K562 (cell line): Measurements from ENCODE around the gene TLL1. TPM values are rescaled to one million over a fixed set of nuclear protein-coding genes. Genes with fewer than 3 reads are reported as not detected.

Source experiments
- ATAC-seq: fragments of 200-7000 bp; cut with Tn5 transposase; 3 replicates; pipeline ENCODE4 v1.9.1; 2020; ENCODE audit warnings: moderate library complexity
- BruUV-seq: library from RNA; stranded (reverse); fragments of 400-500 nt; replicated peaks from 2 replicates; lab custom pipeline; 2021; lab: Mats Ljungman, UMichigan
- CTCF ChIA-PET: fragments of 300-600 bp; formaldehyde crosslinking; extraction: SDS; loops from one replicate; lab custom pipeline; 2021; ENCODE audit warnings: low intra/inter-chr PET ratio; lab: Yijun Ruan, JAX
- POLR2A ChIA-PET: fragments of 300-600, 350-650 bp; sonication (Branson Sonifier 250); formaldehyde crosslinking; extraction: SDS; loops from one replicate; lab custom pipeline; 2021; ENCODE audit warnings: antibody characterized with exemption, inconsistent platforms; lab: Yijun Ruan, JAX
- DNase-seq, 4 experiments: peaks; one replicate each; pipeline versions ENCODE4 v3.0.0 to v3.0.0-alpha.2; 2011 to 2018; ENCODE audit warnings: low spot score in 3 of 4, mixed read lengths in 3 of 4; ENCODE audit errors: extremely low read depth in 1 of 4
- FAIRE-seq: peaks from 2 replicates; lab custom pipeline; 2011; peaks lifted over from hg19 to GRCh38; lab: Jason Lieb, UNC
- H2AFZ ChIP-seq: 2 replicates; pipeline ENCODE4 v1.6.0; 2011; ENCODE audit warnings: low read depth, low read length, control low read depth, inconsistent platforms
- H3K27ac ChIP-seq: fragments of 200-600 bp; 3 replicates; pipeline ENCODE4 v1.8.0; 2011; ENCODE audit warnings: low read depth, mild to moderate bottlenecking, control low read depth, inconsistent platforms, low read length, moderate library complexity, mixed read lengths; ENCODE audit errors: extremely low read depth
- H3K27me3 ChIP-seq, 2 experiments: fragments of 300-600 bp in 1 of 2; 2 replicates in 1 of 2; 3 replicates in 1 of 2; pipeline versions ENCODE4 v1.6.0 to v1.8.0; 2011; ENCODE audit warnings: inconsistent platforms in 2 of 2, low read length in 2 of 2, mild to moderate bottlenecking in 1 of 2, mixed read lengths in 1 of 2, moderate library complexity in 1 of 2; ENCODE audit not compliant: control insufficient read depth in 2 of 2, insufficient read depth in 2 of 2
- H3K36me3 ChIP-seq: fragments of 300-600 bp; 3 replicates; pipeline ENCODE4 v1.8.0; 2011; ENCODE audit warnings: mild to moderate bottlenecking, low read length, inconsistent platforms; ENCODE audit not compliant: control insufficient read depth, insufficient read depth
- H3K4me1 ChIP-seq, 2 experiments: fragments of 200-600 bp in 1 of 2; replicated peaks in 1 of 2; 2 replicates in 1 of 2; 3 replicates in 1 of 2; pipeline versions ENCODE4 v1.5.1 to v1.8.0; 2011; ENCODE audit warnings: inconsistent platforms in 2 of 2, low read length in 2 of 2, mild to moderate bottlenecking in 1 of 2, mixed read lengths in 1 of 2, moderate library complexity in 1 of 2; ENCODE audit not compliant: control insufficient read depth in 2 of 2, insufficient read depth in 2 of 2
- H3K4me2 ChIP-seq: 2 replicates; pipeline ENCODE4 v1.6.1; 2011; ENCODE audit warnings: low read length, control low read depth, inconsistent platforms, mixed read lengths; ENCODE audit not compliant: insufficient read depth
- H3K4me3 ChIP-seq: fragments of 200-600 bp; sonication (generic), shearing (Covaris generic); 2 replicates; pipeline ENCODE4 v1.5.1; 2016; ENCODE audit warnings: control low read depth, inconsistent platforms
- H3K79me2 ChIP-seq: fragments of 200-600 bp; 3 replicates; pipeline ENCODE4 v1.8.0; 2011; ENCODE audit warnings: low read length, inconsistent platforms; ENCODE audit not compliant: control insufficient read depth, insufficient read depth
- H3K9ac ChIP-seq, 2 experiments: 2 replicates each; pipeline versions ENCODE4 v1.6.0 to v1.6.1; 2011; ENCODE audit warnings: low read depth in 2 of 2, low read length in 2 of 2, control low read depth in 1 of 2, inconsistent platforms in 1 of 2, mild to moderate bottlenecking in 1 of 2, mixed read lengths in 1 of 2; ENCODE audit not compliant: insufficient read depth in 1 of 2
- H3K9me1 ChIP-seq: one replicate; pipeline ENCODE4 v1.6.0; 2011; ENCODE audit warnings: inconsistent platforms, mild to moderate bottlenecking, low read length, moderate library complexity; ENCODE audit not compliant: control insufficient read depth, insufficient read depth
- H3K9me3 ChIP-seq: replicated peaks from 2 replicates; pipeline ENCODE4 v1.5.1; 2011; ENCODE audit warnings: low read depth, low read length, inconsistent platforms; ENCODE audit not compliant: control insufficient read depth, insufficient read depth
- H4K20me1 ChIP-seq: replicated peaks from 2 replicates; pipeline ENCODE4 v1.6.1; 2011; ENCODE audit warnings: low read length, inconsistent platforms, mixed read lengths; ENCODE audit not compliant: control insufficient read depth, insufficient read depth
- BRD9 ChIP-seq: fragments of 450-650 bp; IDR thresholded peaks from 2 replicates; pipeline ENCODE4 v1.6.1; 2018; ENCODE audit warnings: low read depth; ENCODE audit not compliant: partially characterized antibody
- CREB3L1 ChIP-seq: fragments of 450-650 bp; IDR thresholded peaks from 2 replicates; pipeline ENCODE4 v1.6.1; 2014; ENCODE audit warnings: low read depth, mild to moderate bottlenecking, moderate library complexity, borderline replicate concordance
- HMG20A ChIP-seq: fragments of 450-650 bp; formaldehyde crosslinking; conservative IDR thresholded peaks from 2 replicates; pipeline ENCODE4 v1.4.0; 2020; ENCODE audit warnings: mild to moderate bottlenecking, mixed read lengths
- IFI16 ChIP-seq: fragments of 250-450 bp; sonication (Bioruptor Pico); IDR thresholded peaks from 2 replicates; pipeline ENCODE4 v2.1.2; 2022; ENCODE audit warnings: mild to moderate bottlenecking, inconsistent platforms
- KLF10 ChIP-seq: fragments of 250-450 bp; sonication (Bioruptor Pico); IDR thresholded peaks from 2 replicates; pipeline ENCODE4 v1.6.1; 2021; ENCODE audit warnings: matching md5 sums
- TSC22D4 ChIP-seq: fragments of 450-650 bp; IDR thresholded peaks from 2 replicates; pipeline ENCODE4 v1.6.1; 2016; ENCODE audit warnings: missing genetic modification characterization, missing biosample characterization, control low read depth
- ZNF165 ChIP-seq: fragments of 250-450 bp; sonication (Bioruptor Pico); IDR thresholded peaks from 2 replicates; pipeline ENCODE4 v1.4.0; 2020; ENCODE audit warnings: borderline replicate concordance
- ZNF197 ChIP-seq: fragments of 200-800 bp; sonication (Bioruptor generic); IDR thresholded peaks from 2 replicates; pipeline ENCODE4 v1.6.1; 2016; ENCODE audit warnings: low read depth, missing genetic modification characterization, missing compliant biosample characterization
- ZNF384 ChIP-seq: IDR thresholded peaks from 2 replicates; pipeline ENCODE4 v1.6.1; 2012; ENCODE audit warnings: low read depth, low read length, improper control_type of control experiment
- in situ Hi-C: fragments of 300-500 bp; cut with MboI; formaldehyde crosslinking; loops from 4 replicates; pipeline ENCODE4 v1.15.0; 2018; ENCODE audit warnings: inconsistent platforms, mixed read lengths
- intact Hi-C: fragments of 100-400 bp; cut with micrococcal nuclease; formaldehyde crosslinking; loops from 2 replicates; pipeline ENCODE4 v1.14.2; 2022
- polyA plus RNA-seq, 8 experiments: library from polyadenylated mRNA; depleted of rRNA in 4 of 8; stranded (reverse) in 5 of 8; unstranded in 3 of 8; fragments of >200 nt; fragmentation: Nextera tagmentation in 2 of 8; fragmentation: Illumina TruSeq in 1 of 8; extraction: Ambion mirVana in 2 of 8; extraction: Trizol in 1 of 8; gene quantifications; 2 replicates each; pipeline versions ENCODE4 v1.2.1 to v1.2.3, GENCODE V29; 2011 to 2014; ENCODE audit warnings: inconsistent platforms in 1 of 8, missing spikeins in 1 of 8
- total RNA-seq, 7 experiments: library from RNA; depleted of rRNA in 6 of 7; stranded (reverse); fragments of >200 nt in 6 of 7; fragmentation: Illumina TruSeq in 2 of 7; extraction: Trizol in 2 of 7; gene quantifications; 2 replicates each; pipeline versions ENCODE4 v1.2.1 to v1.2.3, GENCODE V29; 2011 to 2021; ENCODE audit warnings: low replicate concordance in 1 of 7

Gene TLL1
- total and polyA plus RNA-seq, 9 of the 15 experiments (the other 6 are each of a cell fraction or from before 2014, with no cell fraction given): not detected

- H3K4me2 ChIP-seq: no peak overlapping the region
- FAIRE-seq (no peak), DNase-seq (no peak), ATAC-seq (no peak)
- ChIA-PET POLR2A (no interaction called here), CTCF (no interaction called here)
- H3K4me1 ChIP-seq: no peaks in the 10 kb centered on the region
- no peak overlapping the region for H3K27ac ChIP-seq
- H3K79me2 ChIP-seq: no peaks in the 10 kb centered on the region
- H4K20me1 ChIP-seq: no peaks in the 10 kb centered on the region
- H3K4me3 ChIP-seq: no peak overlapping the region
- no peaks in the 10 kb centered on the region for H3K9me1 ChIP-seq
- no peaks in the 10 kb centered on the region for H3K27me3 ChIP-seq
- no peaks in the 10 kb centered on the region for H3K36me3 ChIP-seq
- no TSS peak for BruUV-seq
- in situ Hi-C loops: no loop called here
- no peak overlapping the region for H3K9ac ChIP-seq
- intact Hi-C loops: no loop called here
- H3K9me3 ChIP-seq: no peaks in the 10 kb centered on the region
- no peak overlapping the region for H2AFZ ChIP-seq
- no peak for TF ChIP-seq KLF10
- no peak for TF ChIP-seq ZNF165
- no peak for TF ChIP-seq TSC22D4
- TF ChIP-seq ZNF384: no peak
- TF ChIP-seq BRD9: no peak
- no peak for TF ChIP-seq HMG20A (CRISPR knock-in tag)
- TF ChIP-seq IFI16 (CRISPR knock-in tag): no peak
- TF ChIP-seq ZNF197 (CRISPR knock-in tag): no peak
- no peak for TF ChIP-seq CREB3L1
Measured at GRCh38 chr4:166044871-166045270, 171.8 kb downstream of the TLL1 start.
